Activated T-cell treated with anti-CD3 and anti-CD28 coated beads, Interleukin-2, amount 50 U/mL, for 72 hours (primary cell): ENCODE data around the gene LMO4. TPM values are rescaled to one million over a fixed set of nuclear protein-coding genes. Genes with fewer than 3 reads are reported as not detected.

ENCODE experiments used
- ATAC-seq, 2 donors: fragments of 150-1000 bp; cut with Tn5 transposase; replicated peaks in 1 of 2; 2 replicates each; pipeline ENCODE4 v1.10.0; 2021; ENCODE audit warnings: moderate library complexity in 2 of 2, mild to moderate bottlenecking in 1 of 2
- DNase-seq, 2 donors: peaks; one replicate each; pipeline ENCODE4 v3.0.0; 2021 to 2022; ENCODE audit warnings: mixed read lengths in 1 of 2
- H3K27ac Mint-ChIP-seq: one replicate; pipeline ENCODE4 v1.8.0; 2022; ENCODE audit warnings: mild to moderate bottlenecking, moderate library complexity, mixed read lengths
- H3K27me3 Mint-ChIP-seq: one replicate; pipeline ENCODE4 v1.8.0; 2022; ENCODE audit warnings: low read depth, mixed read lengths
- H3K36me3 Mint-ChIP-seq, 2 donors: one replicate each; pipeline ENCODE4 v1.8.0; 2022; ENCODE audit warnings: mixed read lengths in 2 of 2, mild to moderate bottlenecking in 1 of 2; ENCODE audit not compliant: insufficient read depth in 2 of 2
- H3K4me1 Mint-ChIP-seq: one replicate; pipeline ENCODE4 v1.8.0; 2022; ENCODE audit warnings: low read depth, mixed read lengths
- H3K4me3 Mint-ChIP-seq, 2 donors: one replicate each; pipeline ENCODE4 v1.8.0; 2022; ENCODE audit warnings: mild to moderate bottlenecking in 2 of 2, mixed read lengths in 2 of 2, moderate library complexity in 2 of 2
- H3K9me3 Mint-ChIP-seq, 2 donors: one replicate each; pipeline ENCODE4 v1.8.0; 2022; ENCODE audit warnings: mixed read lengths in 2 of 2
- total RNA-seq, 2 donors: library from RNA; stranded (reverse); gene quantifications; one replicate each; pipeline ENCODE4 v1.2.3, GENCODE V29; 2022

The LMO4 gene
- total RNA-seq, 2 donors from 2014 or later = 28.9 to 31.8 TPM

- ATAC-seq = peak; percentile 1 to 10
- H3K9me3 Mint-ChIP-seq = no peaks in the 10 kb centered on the region
Observed at GRCh38 chr1:87331365-87332241, 2.9 kb downstream of the LMO4 start.

GRCh38 chr1:87333692-87334347 lies 5.1 kb downstream of the LMO4 start:
- ATAC-seq (peak; percentile 52 to 53), DNase-seq (peak; percentile 9 to 20)
- Mint-ChIP-seq H3K27ac (peak overlapping the region; percentile 94), H3K9me3 (no peaks in the 10 kb centered on the region), H3K36me3 (peaks cover 7 to 16% of the 10 kb centered on the region in 2 donors), H3K27me3 (peaks cover 33% of the 10 kb centered on the region), H3K4me1 (peaks cover 59% of the 10 kb centered on the region), H3K4me3 (peak overlapping the region; percentile 80 to 88)

More at GRCh38 chr1:87331365-87332241, 2.9 kb downstream of the LMO4 start:
- Mint-ChIP-seq H3K4me3 (peak overlapping the region; percentile 80 to 95), H3K27ac (peak overlapping the region; percentile 2), H3K4me1 (peaks cover 55% of the 10 kb centered on the region), H3K27me3 (peaks cover 33% of the 10 kb centered on the region), H3K36me3 (peaks cover 7 to 16% of the 10 kb centered on the region in 2 donors)
- DNase-seq = peak; percentile 52 to 55

GRCh38 chr1:87334351-87335174 lies 5.9 kb downstream of the LMO4 start:
- DNase-seq (no peak), ATAC-seq (peak; percentile 4 to 12)
- Mint-ChIP-seq H3K27me3 (peaks cover 33% of the 10 kb centered on the region), H3K9me3 (no peaks in the 10 kb centered on the region), H3K4me3 (peak overlapping the region; percentile 80 to 88), H3K4me1 (peaks cover 60% of the 10 kb centered on the region), H3K36me3 (peaks cover 8 to 18% of the 10 kb centered on the region in 2 donors), H3K27ac (peak overlapping the region; percentile 99)

- ATAC-seq = peak; percentile 57 to 69
- Mint-ChIP-seq H3K9me3 (no peaks in the 10 kb centered on the region), H3K36me3 (peaks cover 9 to 24% of the 10 kb centered on the region in 2 donors), H3K4me1 (peaks cover 55% of the 10 kb centered on the region), H3K27ac (peak overlapping the region; percentile 90), H3K27me3 (peaks cover 30% of the 10 kb centered on the region), H3K4me3 (peak overlapping the region; percentile 83 to 88)
- DNase-seq = peak; percentile 64 to 75
Observed at GRCh38 chr1:87335175-87335884, 6.7 kb downstream of the LMO4 start.

GRCh38 chr1:87336623-87337067 lies 8.0 kb downstream of the LMO4 start:
- H3K9me3 Mint-ChIP-seq = no peaks in the 10 kb centered on the region
- H3K36me3 Mint-ChIP-seq = peaks cover 6 to 26% of the 10 kb centered on the region in 2 donors
- H3K27ac Mint-ChIP-seq = peak overlapping the region; percentile 75
- DNase-seq = no peak
- no peak for ATAC-seq
- H3K4me1 Mint-ChIP-seq = peaks cover 45% of the 10 kb centered on the region
- peaks cover 20% of the 10 kb centered on the region for H3K27me3 Mint-ChIP-seq
- peak overlapping the region in 1 of 2 donors; percentile 24 for H3K4me3 Mint-ChIP-seq

- H3K36me3 Mint-ChIP-seq = peaks cover 2 to 23% of the 10 kb centered on the region in 2 donors
- no peaks in the 10 kb centered on the region for H3K9me3 Mint-ChIP-seq
- peaks cover 36% of the 10 kb centered on the region for H3K4me1 Mint-ChIP-seq
- H3K27ac Mint-ChIP-seq = no peak overlapping the region
- DNase-seq = no peak
- ATAC-seq = no peak
- H3K27me3 Mint-ChIP-seq = peaks cover 11% of the 10 kb centered on the region
- no peak overlapping the region for H3K4me3 Mint-ChIP-seq
Observed at GRCh38 chr1:87337606-87338005, 8.9 kb downstream of the LMO4 start.

- H3K4me3 Mint-ChIP-seq = no peak overlapping the region
- DNase-seq = no peak
- ATAC-seq = no peak
- no peak overlapping the region for H3K27ac Mint-ChIP-seq
- no peaks in the 10 kb centered on the region for H3K9me3 Mint-ChIP-seq
- peaks cover 26% of the 10 kb centered on the region for H3K4me1 Mint-ChIP-seq
- H3K36me3 Mint-ChIP-seq = peaks cover 4 to 16% of the 10 kb centered on the region in 2 donors
- peaks cover 1% of the 10 kb centered on the region for H3K27me3 Mint-ChIP-seq
Observed at GRCh38 chr1:87338566-87338965, 9.9 kb downstream of the LMO4 start.

- H3K36me3 Mint-ChIP-seq = peaks cover 8 to 17% of the 10 kb centered on the region in 2 donors
Observed at GRCh38 chr1:87344231-87344630, 15.6 kb downstream of the LMO4 start.

GRCh38 chr1:87346130-87346814 lies 17.6 kb downstream of the LMO4 start:
- H3K36me3 Mint-ChIP-seq = peaks cover 6 to 7% of the 10 kb centered on the region in 2 donors
- ATAC-seq (no peak), DNase-seq (no peak)
- no peaks in the 10 kb centered on the region for H3K27me3 Mint-ChIP-seq
- no peaks in the 10 kb centered on the region for H3K4me1 Mint-ChIP-seq
- no peak overlapping the region for H3K4me3 Mint-ChIP-seq
- no peaks in the 10 kb centered on the region for H3K9me3 Mint-ChIP-seq
- H3K27ac Mint-ChIP-seq = no peak overlapping the region

More at GRCh38 chr1:87344231-87344630, 15.6 kb downstream of the LMO4 start:
- no peak for ATAC-seq
- DNase-seq = no peak
- H3K27ac Mint-ChIP-seq = no peak overlapping the region
- no peaks in the 10 kb centered on the region for H3K4me1 Mint-ChIP-seq
- no peaks in the 10 kb centered on the region for H3K27me3 Mint-ChIP-seq
- H3K4me3 Mint-ChIP-seq = no peak overlapping the region
- H3K9me3 Mint-ChIP-seq = no peaks in the 10 kb centered on the region

GRCh38 chr1:87348341-87349019 lies 19.8 kb downstream of the LMO4 start:
- peaks cover 4 to 5% of the 10 kb centered on the region in 2 donors for H3K36me3 Mint-ChIP-seq

GRCh38 chr1:87349036-87349435 lies 20.4 kb downstream of the LMO4 start:
- H3K4me1 Mint-ChIP-seq = no peaks in the 10 kb centered on the region
- H3K27ac Mint-ChIP-seq = no peak overlapping the region

More at GRCh38 chr1:87348341-87349019, 19.8 kb downstream of the LMO4 start:
- no peak for ATAC-seq
- no peaks in the 10 kb centered on the region for H3K9me3 Mint-ChIP-seq
- H3K4me1 Mint-ChIP-seq = no peaks in the 10 kb centered on the region
- H3K4me3 Mint-ChIP-seq = no peak overlapping the region
- DNase-seq = no peak
- peak overlapping the region; percentile 12 for H3K27ac Mint-ChIP-seq
- no peaks in the 10 kb centered on the region for H3K27me3 Mint-ChIP-seq

More at GRCh38 chr1:87349036-87349435, 20.4 kb downstream of the LMO4 start:
- H3K27me3 Mint-ChIP-seq = no peaks in the 10 kb centered on the region
- no peak for ATAC-seq
- no peaks in the 10 kb centered on the region for H3K9me3 Mint-ChIP-seq
- DNase-seq = no peak
- H3K4me3 Mint-ChIP-seq = no peak overlapping the region
- peaks cover 0 to 4% of the 10 kb centered on the region in 2 donors for H3K36me3 Mint-ChIP-seq
